Measurements from ENCODE around the gene MAT2A. TPM values are rescaled to one million over a fixed set of nuclear protein-coding genes. Genes with fewer than 3 reads are reported as not detected.

MAT2A gene
- total and polyA plus RNA-seq, 2 of the 8 experiments (the other 6 are each of a cell fraction or from before 2014, with no cell fraction given), result 255 to 307 TPM

- H2AFZ ChIP-seq (ENCODE audit: low read length), result no peak overlapping the region
- no peak for DNase-seq (ENCODE audit: low read depth in 1 of 2, low spot score in 2 of 2)
Observed at GRCh38 chr2:85504778-85505261, 34.1 kb upstream of the MAT2A start.

More at GRCh38 chr2:85504778-85505261, 34.1 kb upstream of the MAT2A start:
- Histone ChIP-seq H3K23ac (ENCODE audit: insufficient read length) (no peak overlapping the region), H3K36me3 (ENCODE audit: control insufficient read depth in 2 of 4, insufficient read depth in 4 of 4, low read length in 3 of 4) (no peaks in the 10 kb centered on the region), H3K9me3 (ENCODE audit: insufficient read depth in 2 of 2, low read depth in 1 of 2, low read length in 1 of 2) (no peaks in the 10 kb centered on the region), H3K79me1 (ENCODE audit: low read depth, low read length) (no peaks in the 10 kb centered on the region), H3K14ac (ENCODE audit: insufficient read length) (no peak overlapping the region), H3K79me2 (ENCODE audit: control insufficient read depth in 1 of 2, insufficient read depth in 2 of 2, low read length in 2 of 2) (no peaks in the 10 kb centered on the region), H2BK5ac (ENCODE audit: low read depth, low read length) (no peak overlapping the region), H3K4me3 (ENCODE audit: extremely low read depth in 1 of 4, insufficient read depth in 2 of 4, low read depth in 3 of 4, low read length in 4 of 4) (no peak overlapping the region), H2BK20ac (ENCODE audit: low read length) (no peak overlapping the region), H4K8ac (ENCODE audit: extremely low read depth, insufficient read depth, low read length) (peak overlapping the region; percentile 35; the same call in 1 of the 2 replicates), H4K91ac (replicated peaks; ENCODE audit: insufficient read length, low read length) (no peak overlapping the region), H3K9ac (replicated peaks in 1 of 4; ENCODE audit: extremely low read depth in 1 of 4, low read depth in 3 of 4, low read length in 3 of 4) (no peak overlapping the region), H2BK15ac (ENCODE audit: low read length) (no peak overlapping the region), H3K4me1 (replicated peaks in 1 of 4; ENCODE audit: control insufficient read depth in 3 of 4, insufficient read depth in 4 of 4, low read length in 3 of 4) (no peaks in the 10 kb centered on the region; a peak in 2 of 7 replicates), H3K4me2 (ENCODE audit: insufficient read depth in 1 of 2, low read depth in 2 of 2, low read length in 2 of 2) (no peak overlapping the region), H3K27ac (ENCODE audit: low read depth, low read length) (no peak overlapping the region), H4K20me1 (replicated peaks in 1 of 2; ENCODE audit: control insufficient read depth in 1 of 2, insufficient read depth in 2 of 2, low read length in 2 of 2) (no peaks in the 10 kb centered on the region), H2AK5ac (ENCODE audit: low read depth, low read length) (no peak overlapping the region), H4K5ac (ENCODE audit: insufficient read length, low read depth, low read length) (no peak overlapping the region), H3K27me3 (replicated peaks in 1 of 4; ENCODE audit: control insufficient read depth in 3 of 4, extremely low read depth in 1 of 4, insufficient read depth in 3 of 4, low read length in 3 of 4) (no peaks in the 10 kb centered on the region), H2BK12ac (ENCODE audit: low read depth, low read length) (no peak overlapping the region), H3K23me2 (ENCODE audit: low read depth, low read length) (no peaks in the 10 kb centered on the region; the same call in 1 of the 2 replicates), H2BK120ac (replicated peaks; ENCODE audit: low read depth, low read length) (no peak overlapping the region), H3K56ac (replicated peaks; ENCODE audit: insufficient read length, low read depth, low read length) (no peak overlapping the region), H3K18ac (ENCODE audit: extremely low read depth, low read length) (no peak overlapping the region), H3K4ac (replicated peaks; ENCODE audit: insufficient read length, low read depth, low read length) (no peak overlapping the region)
- POLR2A ChIA-PET (ENCODE audit: partially characterized antibody), result interaction anchor here (0.5 to 3.0 kb wide), 6 partner anchors 29 to 86 kb away, joined by 3 to 11 read pairs (median 4); partner anchors contain the start of gene MAT2A
- CTCF ChIA-PET (ENCODE audit: partially characterized antibody), result interaction anchor here (0.7 to 3.2 kb wide), 6 partner anchors 13 to 85 kb away, joined by 3 to 15 read pairs (median 3); partner anchors contain the start of gene MAT2A
- WGBS, 2 experiments (ENCODE audit: extremely low coverage in 1 of 2, insufficient coverage in 1 of 2, insufficient read length in 1 of 2, insufficient replicate concordance in 2 of 2, low coverage in 1 of 2, low lambda C conversion rate in 2 of 2, missing lambda C conversion rate in 1 of 2), result 96% methylated on average over 3 of the region's 3 CpGs; no CpG with 5 or more reads in 1 of the 2 experiments
- TF ChIP-seq SUZ12 (IDR thresholded peaks at IDR 0.05; ENCODE audit: low read length) (no peak), GABPA (IDR thresholded peaks at IDR 0.05; ENCODE audit: borderline replicate concordance, insufficient read depth, low read length) (no peak), ASH2L (IDR thresholded peaks at IDR 0.05; ENCODE audit: low read length) (no peak)
- no peak for FAIRE-seq

Measured in H1 (cell line).